Dermis blood vessel endothelial cell (primary cell): ENCODE measurements around the gene AKNAD1. TPM values are rescaled to one million over a fixed set of nuclear protein-coding genes. Genes with fewer than 3 reads are reported as not detected.
"Not testable (repeated sequence)": the region's sequence is repeated elsewhere in the genome, so short reads cannot be mapped to it uniquely, and the experiment has no call there.

Experiments
- DNase-seq: peaks from one replicate; pipeline ENCODE4 v3.0.0; 2010
- total RNA-seq: library from RNA; depleted of rRNA; stranded (reverse); fragments of >200 nt; gene quantifications from 2 replicates; pipeline ENCODE4 v1.2.3, GENCODE V29; 2014

AKNAD1 gene
- 0.34 TPM in 1 of 2 replicates, not detected in the other for total RNA-seq

- no peak for DNase-seq
These were observed at the start of gene AKNAD1 for GRCh38 chr1:108856994-108857393. TSS of gene AKNAD1 (minus strand) at chr1:108857094. CDS start at chr1:108852664, 4,430 bp downstream.

GRCh38 chr1:108901106-108901505 is 44.2 kb upstream of the AKNAD1 start:
- DNase-seq = no peak

- DNase-seq = peak; percentile 79
These were observed 41.2 kb upstream of the AKNAD1 start for GRCh38 chr1:108897865-108898720.

- no peak for DNase-seq
These were observed 39.6 kb upstream of the AKNAD1 start for GRCh38 chr1:108896146-108897145.

GRCh38 chr1:108893141-108893530 is 36.2 kb upstream of the AKNAD1 start:
- peak; percentile 49 for DNase-seq

- peak; percentile 10 for DNase-seq
These were observed 35.7 kb upstream of the AKNAD1 start for GRCh38 chr1:108892356-108893140.

- peak; percentile 28 for DNase-seq
These were observed 33.0 kb upstream of the AKNAD1 start for GRCh38 chr1:108889706-108890384.

- not testable (repeated sequence) for DNase-seq
These were observed 32.2 kb upstream of the AKNAD1 start for GRCh38 chr1:108889006-108889645.

GRCh38 chr1:108886292-108886691 is 29.4 kb upstream of the AKNAD1 start:
- DNase-seq = no peak

- no peak for DNase-seq
These were observed 28.1 kb upstream of the AKNAD1 start for GRCh38 chr1:108884968-108885367.

- no peak for DNase-seq
These were observed 25.9 kb upstream of the AKNAD1 start for GRCh38 chr1:108882837-108883236.

GRCh38 chr1:108881369-108881768 is 24.5 kb upstream of the AKNAD1 start:
- no peak for DNase-seq

GRCh38 chr1:108880850-108881249 is 24.0 kb upstream of the AKNAD1 start:
- DNase-seq = peak; percentile 20

GRCh38 chr1:108878678-108879077 is 21.8 kb upstream of the AKNAD1 start:
- DNase-seq = no peak

GRCh38 chr1:108878160-108878469 is 21.2 kb upstream of the AKNAD1 start:
- DNase-seq = no peak

GRCh38 chr1:108877348-108878159 is 20.7 kb upstream of the AKNAD1 start:
- peak; percentile 50 for DNase-seq

GRCh38 chr1:108871050-108871724 is 14.3 kb upstream of the AKNAD1 start:
- DNase-seq = no peak

- DNase-seq = no peak
These were observed 8.5 kb upstream of the AKNAD1 start for GRCh38 chr1:108865316-108865910.

GRCh38 chr1:108863984-108864383 is 7.1 kb upstream of the AKNAD1 start:
- no peak for DNase-seq
